Brain microvascular endothelial cell (primary cell): ENCODE measurements around the gene GSC2.

ENCODE experiments used
- DNase-seq: peaks from one replicate; pipeline ENCODE4 v3.0.0-alpha.2; 2020
- H3K27ac ChIP-seq: fragments of 250-450 bp; sonication (Bioruptor Pico); 2 replicates; pipeline ENCODE4 v1.5.1; 2020; ENCODE audit warnings: mild to moderate bottlenecking, moderate library complexity
- H3K27me3 ChIP-seq: fragments of 250-450 bp; sonication (Bioruptor Pico); replicated peaks from 2 replicates; pipeline ENCODE4 v1.5.1; 2020; ENCODE audit warnings: mild to moderate bottlenecking
- H3K36me3 ChIP-seq: fragments of 250-450 bp; sonication (Bioruptor Pico); replicated peaks from 2 replicates; pipeline ENCODE4 v1.5.1; 2020; ENCODE audit warnings: mild to moderate bottlenecking
- H3K4me3 ChIP-seq: 2 replicates; pipeline ENCODE4 v1.5.1; 2011; ENCODE audit warnings: low read depth, mild to moderate bottlenecking, control low read depth, low read length, moderate library complexity
- in situ Hi-C: cut with HindIII; loops from 2 replicates; pipeline ENCODE4 v1.10.0; 2017; ENCODE audit warnings: low sequenced_read_pairs, low pct_ligation_motif_present
- TF ChIP-seq, protein P1 (sequence below): IDR thresholded peaks from 2 replicates; pipeline ENCODE4 v1.5.1; 2011; ENCODE audit warnings: low read depth, mild to moderate bottlenecking, moderate library complexity, low read length, control low read depth, inconsistent platforms; ENCODE audit errors: missing control alignments

The GSC2 gene

DNA sequence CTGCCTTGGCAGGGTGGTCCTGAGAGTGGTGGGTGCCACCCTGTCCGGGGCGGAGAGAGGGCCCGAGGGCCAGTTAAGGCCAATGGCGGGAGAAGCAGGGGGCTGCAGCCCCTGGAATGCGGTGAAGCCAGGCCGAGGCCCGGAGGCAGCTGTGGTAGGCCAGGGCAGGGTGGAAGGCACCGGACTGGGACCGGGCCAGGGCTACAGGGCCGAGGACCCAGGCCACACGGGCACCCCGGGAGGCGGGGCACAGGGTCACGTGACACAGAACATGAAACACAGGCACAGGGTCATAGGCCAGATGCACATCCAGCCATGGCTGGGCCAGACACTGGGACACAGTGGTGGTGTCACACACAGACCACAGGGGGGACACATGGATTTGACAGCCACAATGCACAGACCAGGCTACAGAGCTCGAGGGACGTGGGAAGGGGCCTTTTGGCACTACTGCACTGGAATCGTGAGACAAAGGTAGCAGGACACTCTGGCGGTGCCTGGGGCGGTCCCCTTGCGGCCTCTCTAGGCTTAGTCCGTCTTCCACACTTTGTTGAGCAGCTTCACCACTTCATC is 25.6 kb upstream of the GSC2 start:
- Histone ChIP-seq H3K27me3 (no peaks in the 10 kb centered on the region), H3K36me3 (peaks cover 2% of the 10 kb centered on the region), H3K4me3 (no peak overlapping the region), H3K27ac (no peak overlapping the region)
- in situ Hi-C loops, result no loop called here
- TF ChIP-seq, protein P1, sequence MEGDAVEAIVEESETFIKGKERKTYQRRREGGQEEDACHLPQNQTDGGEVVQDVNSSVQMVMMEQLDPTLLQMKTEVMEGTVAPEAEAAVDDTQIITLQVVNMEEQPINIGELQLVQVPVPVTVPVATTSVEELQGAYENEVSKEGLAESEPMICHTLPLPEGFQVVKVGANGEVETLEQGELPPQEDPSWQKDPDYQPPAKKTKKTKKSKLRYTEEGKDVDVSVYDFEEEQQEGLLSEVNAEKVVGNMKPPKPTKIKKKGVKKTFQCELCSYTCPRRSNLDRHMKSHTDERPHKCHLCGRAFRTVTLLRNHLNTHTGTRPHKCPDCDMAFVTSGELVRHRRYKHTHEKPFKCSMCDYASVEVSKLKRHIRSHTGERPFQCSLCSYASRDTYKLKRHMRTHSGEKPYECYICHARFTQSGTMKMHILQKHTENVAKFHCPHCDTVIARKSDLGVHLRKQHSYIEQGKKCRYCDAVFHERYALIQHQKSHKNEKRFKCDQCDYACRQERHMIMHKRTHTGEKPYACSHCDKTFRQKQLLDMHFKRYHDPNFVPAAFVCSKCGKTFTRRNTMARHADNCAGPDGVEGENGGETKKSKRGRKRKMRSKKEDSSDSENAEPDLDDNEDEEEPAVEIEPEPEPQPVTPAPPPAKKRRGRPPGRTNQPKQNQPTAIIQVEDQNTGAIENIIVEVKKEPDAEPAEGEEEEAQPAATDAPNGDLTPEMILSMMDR, result no peak
- DNase-seq, result no peak

DNA sequence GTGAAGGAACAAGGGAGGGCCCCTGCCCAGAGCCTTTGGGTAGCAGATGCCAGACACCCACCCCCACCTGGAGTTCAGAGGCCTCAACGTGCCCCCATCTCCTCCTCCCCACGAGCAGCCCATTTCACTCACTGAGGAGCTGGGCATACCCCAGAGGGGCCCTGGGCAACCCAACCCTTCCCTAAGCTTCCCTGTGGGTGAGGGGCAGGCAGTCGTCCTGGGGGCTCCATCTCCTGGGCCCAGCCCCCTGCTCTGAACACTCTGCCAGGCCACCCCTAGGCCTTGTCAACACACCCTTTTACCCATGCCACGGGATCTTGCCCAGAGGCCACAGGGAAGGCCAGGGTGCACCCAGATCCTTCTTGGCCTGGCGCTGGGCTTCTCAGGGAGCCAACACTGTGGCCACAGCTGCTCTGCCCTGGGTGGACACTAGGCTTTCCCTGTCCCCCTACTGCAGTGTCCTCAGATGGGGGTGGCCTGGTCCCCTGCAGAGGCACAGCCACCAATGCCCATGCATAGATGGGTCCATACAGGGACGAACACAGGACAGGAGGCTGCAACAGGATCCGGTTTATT is 25.0 kb upstream of the GSC2 start:
- DNase-seq, result no peak
- in situ Hi-C loops, result no loop called here
- Histone ChIP-seq H3K36me3 (peaks cover 2% of the 10 kb centered on the region), H3K27me3 (no peaks in the 10 kb centered on the region), H3K4me3 (no peak overlapping the region), H3K27ac (peak overlapping the region; percentile 14)
- TF ChIP-seq, protein P1, result no peak

DNA sequence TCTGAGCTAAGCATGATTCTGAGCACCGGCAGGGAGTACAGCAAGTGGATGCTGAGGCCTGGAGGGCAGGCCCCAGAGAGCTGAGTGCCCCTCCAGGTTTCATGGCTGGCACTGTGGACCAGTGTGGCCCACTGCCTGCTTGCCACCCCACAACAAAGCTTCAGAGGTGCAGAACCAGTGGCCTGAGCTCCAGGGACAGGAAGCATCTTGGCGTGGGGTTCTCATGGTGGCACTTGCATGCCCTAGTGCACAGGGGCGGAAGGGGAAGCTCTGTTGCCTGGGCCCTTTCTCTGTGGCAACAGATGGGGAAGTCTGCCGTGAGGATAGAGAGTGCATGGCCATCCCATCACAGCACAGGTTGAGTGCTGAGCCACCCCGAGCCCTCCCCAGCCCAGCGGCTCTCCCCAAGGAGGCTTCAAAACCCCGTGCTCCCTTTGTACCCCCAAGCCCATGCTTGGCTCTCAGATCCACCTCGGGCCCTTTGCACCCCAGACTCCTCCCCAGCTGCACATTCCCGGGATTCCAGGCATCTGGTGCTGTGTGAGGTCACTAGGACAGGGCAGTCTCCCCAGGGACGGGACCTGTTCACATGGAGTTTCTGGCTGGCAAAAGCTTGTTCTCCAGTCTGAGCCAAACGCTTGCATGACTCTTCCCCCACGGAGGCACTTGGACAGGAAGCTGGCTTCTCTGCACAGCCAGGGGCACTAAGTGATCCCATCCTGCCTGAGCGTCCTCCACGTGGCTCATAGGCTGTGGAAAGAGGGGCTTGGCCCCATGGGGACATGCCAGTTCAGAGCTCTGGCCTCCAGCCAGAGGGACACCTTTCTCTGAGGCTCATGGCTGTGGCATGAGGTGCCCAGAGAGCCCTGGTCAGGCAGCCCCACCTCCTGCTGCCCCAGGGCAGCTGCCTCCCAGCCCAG is 24.3 kb upstream of the GSC2 start:
- peaks cover 2% of the 10 kb centered on the region for H3K36me3 ChIP-seq
- H3K27ac ChIP-seq, result peak overlapping the region; percentile 14
- TF ChIP-seq, protein P1, result no peak
- H3K4me3 ChIP-seq, result peak overlapping the region; percentile 3
- peaks cover 4% of the 10 kb centered on the region for H3K27me3 ChIP-seq
- in situ Hi-C loops, result no loop called here
- DNase-seq, result peak; percentile 50

DNA sequence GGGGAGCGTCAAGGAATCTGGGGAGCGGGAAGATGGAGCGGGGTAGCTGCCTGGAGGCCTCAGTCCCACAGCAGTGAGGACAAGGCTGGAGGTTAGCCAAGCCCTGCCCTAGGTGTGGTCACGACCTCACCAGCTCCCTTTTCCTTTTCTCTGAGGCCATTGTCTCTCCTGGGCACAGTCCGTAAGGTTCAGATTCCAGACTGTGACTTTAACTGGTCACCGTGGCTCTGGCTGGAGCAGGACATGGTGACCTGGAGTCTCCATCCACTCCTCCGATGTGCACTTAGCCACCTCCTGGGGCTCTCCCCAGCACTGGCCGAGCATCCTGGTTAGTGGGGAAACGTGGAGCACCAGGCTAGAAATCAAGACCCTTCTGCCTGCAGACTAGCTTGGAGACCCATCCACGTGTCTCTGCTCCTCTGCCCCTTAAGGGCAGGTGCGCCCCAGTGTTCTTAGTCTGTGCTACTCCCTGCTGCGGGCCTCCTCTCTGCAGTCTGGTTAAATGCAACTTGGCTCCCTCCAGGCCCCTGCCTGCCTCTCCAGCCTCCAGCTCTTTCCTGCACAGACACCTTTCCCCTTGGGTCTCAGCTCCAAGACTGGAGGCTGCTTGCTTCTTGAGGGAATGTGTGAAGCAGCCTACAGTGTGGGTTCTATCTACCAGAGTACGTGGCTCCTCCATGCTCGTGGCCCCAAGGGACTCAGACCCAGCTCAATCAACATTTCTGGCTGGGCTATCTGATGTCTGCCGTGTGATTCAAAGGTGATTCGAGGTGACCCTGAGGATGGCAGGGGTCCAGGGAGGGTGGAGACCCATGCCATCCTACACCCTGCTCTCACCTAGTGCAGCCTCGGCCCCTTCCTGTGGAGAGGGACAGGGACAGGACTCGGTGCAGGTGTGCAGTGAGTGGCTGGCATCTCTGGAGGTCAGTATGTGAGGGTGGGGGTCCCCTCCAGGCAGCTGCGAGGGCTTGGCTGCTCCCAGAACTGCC is 23.2 kb upstream of the GSC2 start:
- Histone ChIP-seq H3K27ac (no peak overlapping the region), H3K36me3 (peaks cover 2% of the 10 kb centered on the region), H3K4me3 (peak overlapping the region; percentile 86), H3K27me3 (peaks cover 14% of the 10 kb centered on the region)
- in situ Hi-C loops, result no loop called here
- TF ChIP-seq, protein P1, result no peak
- DNase-seq, result no peak
